HepG2 (cell line): ENCODE data around the gene LEPROT. TPM values are rescaled to one million over a fixed set of nuclear protein-coding genes. Genes with fewer than 3 reads are reported as not detected.

Experiments
- DNMT1 ChIP-seq: sonication (generic); formaldehyde crosslinking; IDR thresholded peaks from 2 replicates; pipeline ENCODE4 v1.5.1; 2020; ENCODE audit warnings: mild to moderate bottlenecking, missing genetic modification reagents
- KLF15 ChIP-seq: sonication (generic); formaldehyde crosslinking; IDR thresholded peaks from 2 replicates; pipeline ENCODE4 v1.8.1; 2023; ENCODE audit warnings: borderline replicate concordance, mild to moderate bottlenecking, inconsistent platforms, missing genetic modification reagents, mixed read lengths
- KMT2B ChIP-seq: IDR thresholded peaks from 2 replicates; pipeline ENCODE4 v1.6.1; 2016; ENCODE audit warnings: missing genetic modification reagents, missing compliant biosample characterization
- MEIS1 ChIP-seq: sonication (generic); formaldehyde crosslinking; IDR thresholded peaks from 2 replicates; pipeline ENCODE4 v1.9.0; 2021; ENCODE audit warnings: mild to moderate bottlenecking, missing genetic modification reagents, moderate library complexity, borderline replicate concordance
- PAWR ChIP-seq: sonication (generic); formaldehyde crosslinking; IDR thresholded peaks from 2 replicates; pipeline ENCODE4 v1.4.0; 2020; ENCODE audit warnings: missing genetic modification reagents, mild to moderate bottlenecking, borderline replicate concordance
- RBM22 ChIP-seq: fragments of 200-400 bp; formaldehyde crosslinking; optimal IDR thresholded peaks from 2 replicates; pipeline ENCODE3; 2017; ENCODE audit warnings: mild to moderate bottlenecking, low read length, moderate library complexity
- SNAI1 ChIP-seq: sonication (generic); formaldehyde crosslinking; IDR thresholded peaks from 2 replicates; pipeline ENCODE4 v1.5.0; 2020; ENCODE audit warnings: mild to moderate bottlenecking, missing genetic modification reagents, borderline replicate concordance
- SRSF1 ChIP-seq: fragments of 200-400 bp; formaldehyde crosslinking; optimal IDR thresholded peaks from 2 replicates; pipeline ENCODE3; 2017; ENCODE audit warnings: mild to moderate bottlenecking, low read depth, low read length, moderate library complexity
- TRIM24 ChIP-seq: sonication (generic); formaldehyde crosslinking; IDR thresholded peaks from 2 replicates; pipeline ENCODE4 v1.8.0; 2022; ENCODE audit warnings: mild to moderate bottlenecking, missing genetic modification reagents
- ZFP36L2 ChIP-seq: sonication (generic); formaldehyde crosslinking; IDR thresholded peaks from 2 replicates; pipeline ENCODE4 v1.4.0; 2020; ENCODE audit warnings: missing genetic modification reagents
- ZIK1 ChIP-seq: sonication (generic); formaldehyde crosslinking; IDR thresholded peaks from 2 replicates; pipeline ENCODE4 v1.5.0; 2020; ENCODE audit warnings: mild to moderate bottlenecking, low read depth, missing genetic modification reagents, borderline replicate concordance
- ZNF121 ChIP-seq: sonication (generic); formaldehyde crosslinking; IDR thresholded peaks from 2 replicates; pipeline ENCODE4 v1.5.0; 2020; ENCODE audit warnings: mild to moderate bottlenecking, missing genetic modification reagents
- ZNF143 ChIP-seq: sonication (generic); formaldehyde crosslinking; IDR thresholded peaks from 2 replicates; pipeline ENCODE4 v1.4.0; 2020; ENCODE audit warnings: missing genetic modification reagents
- ZNF260 ChIP-seq: sonication (generic); formaldehyde crosslinking; IDR thresholded peaks from 2 replicates; pipeline ENCODE4 v1.4.0; 2020; ENCODE audit warnings: missing genetic modification reagents, low read depth, mild to moderate bottlenecking, borderline replicate concordance
- ZNF674 ChIP-seq: sonication (generic); formaldehyde crosslinking; IDR thresholded peaks from 2 replicates; pipeline ENCODE4 v1.5.0; 2020; ENCODE audit warnings: low read depth, mild to moderate bottlenecking, missing genetic modification reagents
- ZNF709 ChIP-seq: sonication (generic); formaldehyde crosslinking; IDR thresholded peaks from 2 replicates; pipeline ENCODE4 v1.5.0; 2020; ENCODE audit warnings: mild to moderate bottlenecking, missing genetic modification reagents
- ZNF780A ChIP-seq: sonication (generic); formaldehyde crosslinking; IDR thresholded peaks from 2 replicates; pipeline ENCODE4 v1.8.0; 2022; ENCODE audit warnings: mild to moderate bottlenecking, missing genetic modification reagents, moderate library complexity
- ZZZ3 ChIP-seq: sonication (generic); formaldehyde crosslinking; IDR thresholded peaks from 2 replicates; pipeline ENCODE4 v1.4.0; 2020; ENCODE audit warnings: missing genetic modification reagents, mild to moderate bottlenecking, borderline replicate concordance
- polyA plus RNA-seq, 8 experiments: library from polyadenylated mRNA; depleted of rRNA in 3 of 8; stranded (reverse) in 7 of 8; unstranded in 1 of 8; fragments of >200 nt; fragmentation: Illumina TruSeq in 4 of 8; extraction: Trizol in 4 of 8; gene quantifications; 2 replicates each; pipeline versions ENCODE4 v1.2.1 to v1.2.3, GENCODE V29; 2011 to 2016; ENCODE audit warnings: low read depth in 4 of 8, missing spikeins in 1 of 8, mixed read lengths in 1 of 8; ENCODE audit not compliant: insufficient read depth in 1 of 8
- total RNA-seq, 5 experiments: library from RNA; depleted of rRNA; stranded (reverse); fragments of >200 nt; fragmentation: Illumina TruSeq; extraction: Trizol; gene quantifications; 2 replicates each; pipeline ENCODE4 v1.2.3, GENCODE V29; 2016; ENCODE audit warnings: low read depth in 1 of 5
- TF ChIP-seq, protein P1 (sequence below): sonication (generic); formaldehyde crosslinking; IDR thresholded peaks from 2 replicates; pipeline ENCODE4 v1.8.1; 2023; ENCODE audit warnings: mild to moderate bottlenecking, inconsistent platforms, moderate library complexity, missing genetic modification reagents, borderline replicate concordance
- TF ChIP-seq, protein P2 (sequence below): sonication (generic); formaldehyde crosslinking; IDR thresholded peaks from 2 replicates; pipeline ENCODE4 v1.4.0; 2020; ENCODE audit warnings: missing genetic modification reagents, low read depth, mild to moderate bottlenecking, borderline replicate concordance
- TF ChIP-seq, protein P3 (sequence below): sonication (generic); formaldehyde crosslinking; IDR thresholded peaks from 2 replicates; pipeline ENCODE4 v1.4.0; 2020; ENCODE audit warnings: mild to moderate bottlenecking, missing genetic modification reagents
- TF ChIP-seq, protein P4 (sequence below): IDR thresholded peaks from 2 replicates; pipeline ENCODE4 v1.6.1; 2016; ENCODE audit warnings: low read depth, borderline replicate concordance
- TF ChIP-seq, protein P5 (sequence below): sonication (generic); formaldehyde crosslinking; IDR thresholded peaks from 2 replicates; pipeline ENCODE4 v1.5.0; 2020; ENCODE audit warnings: missing genetic modification reagents
- TF ChIP-seq, protein P6 (sequence below): sonication (generic); formaldehyde crosslinking; IDR thresholded peaks from 2 replicates; pipeline ENCODE4 v1.4.0; 2020; ENCODE audit warnings: mild to moderate bottlenecking, low read depth, missing genetic modification reagents

The LEPROT gene
- total and polyA plus RNA-seq, 2 of the 13 experiments (the other 11 are each of a cell fraction or from before 2014, with no cell fraction given) = 36.8 to 51.4 TPM

DNA sequence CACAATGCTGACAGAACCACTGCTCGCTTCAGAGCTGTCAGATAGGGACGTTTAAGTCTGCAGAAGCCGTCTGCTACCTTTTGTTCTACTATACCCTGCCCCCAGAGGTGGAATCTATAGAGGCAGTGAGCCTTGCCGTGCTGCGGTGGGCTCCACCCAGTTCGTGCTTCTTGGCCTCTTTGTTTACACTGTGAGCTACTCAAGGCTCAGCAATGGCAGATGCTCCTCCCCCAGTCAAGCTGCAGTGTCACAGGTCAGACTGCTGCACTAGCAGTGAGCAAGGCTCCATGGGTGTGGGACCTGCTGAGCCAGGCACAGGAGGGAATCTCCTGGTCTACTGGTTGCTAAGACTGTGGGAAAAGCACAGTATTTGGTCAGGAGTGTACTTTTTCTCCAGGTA is 47.1 kb downstream of the LEPROT start (continued):
- TF ChIP-seq, protein P1, sequence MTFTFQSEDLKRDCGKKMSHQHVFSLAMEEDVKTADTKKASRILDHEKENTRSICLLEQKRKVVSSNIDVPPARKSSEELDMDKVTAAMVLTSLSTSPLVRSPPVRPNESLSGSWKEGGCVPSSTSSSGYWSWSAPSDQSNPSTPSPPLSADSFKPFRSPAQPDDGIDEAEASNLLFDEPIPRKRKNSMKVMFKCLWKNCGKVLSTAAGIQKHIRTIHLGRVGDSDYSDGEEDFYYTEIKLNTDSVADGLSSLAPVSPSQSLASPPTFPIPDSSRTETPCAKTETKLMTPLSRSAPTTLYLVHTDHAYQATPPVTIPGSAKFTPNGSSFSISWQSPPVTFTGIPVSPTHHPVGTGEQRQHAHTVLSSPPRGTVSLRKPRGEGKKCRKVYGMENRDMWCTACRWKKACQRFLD (CRISPR knock-in tag) = no peak
- no peak for TF ChIP-seq KLF15 (CRISPR knock-in tag)
- TF ChIP-seq PAWR (CRISPR knock-in tag) = no peak
- TF ChIP-seq SNAI1 (CRISPR knock-in tag) = no peak
- TF ChIP-seq TRIM24 (CRISPR knock-in tag) = no peak
- no peak for TF ChIP-seq DNMT1
- TF ChIP-seq ZFP36L2 (CRISPR knock-in tag) = no peak
- no peak for TF ChIP-seq ZIK1 (CRISPR knock-in tag)
- TF ChIP-seq MEIS1 (CRISPR knock-in tag) = no peak
- TF ChIP-seq ZNF674 (CRISPR knock-in tag) = no peak
- TF ChIP-seq, protein P2, sequence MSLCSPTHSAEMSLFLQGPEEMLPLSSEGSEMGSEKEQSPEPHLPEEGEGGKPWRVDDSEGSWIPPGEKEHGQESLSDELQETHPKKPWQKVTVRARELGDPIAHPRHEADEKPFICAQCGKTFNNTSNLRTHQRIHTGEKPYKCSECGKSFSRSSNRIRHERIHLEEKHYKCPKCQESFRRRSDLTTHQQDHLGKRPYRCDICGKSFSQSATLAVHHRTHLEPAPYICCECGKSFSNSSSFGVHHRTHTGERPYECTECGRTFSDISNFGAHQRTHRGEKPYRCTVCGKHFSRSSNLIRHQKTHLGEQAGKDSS (CRISPR knock-in tag) = no peak; the same call in 1 of the 2 replicates
- no peak for TF ChIP-seq ZZZ3 (CRISPR knock-in tag)
- no peak for TF ChIP-seq RBM22
- no peak for TF ChIP-seq ZNF780A (CRISPR knock-in tag)
- no peak for TF ChIP-seq ZNF143 (CRISPR knock-in tag)
- TF ChIP-seq, protein P3, sequence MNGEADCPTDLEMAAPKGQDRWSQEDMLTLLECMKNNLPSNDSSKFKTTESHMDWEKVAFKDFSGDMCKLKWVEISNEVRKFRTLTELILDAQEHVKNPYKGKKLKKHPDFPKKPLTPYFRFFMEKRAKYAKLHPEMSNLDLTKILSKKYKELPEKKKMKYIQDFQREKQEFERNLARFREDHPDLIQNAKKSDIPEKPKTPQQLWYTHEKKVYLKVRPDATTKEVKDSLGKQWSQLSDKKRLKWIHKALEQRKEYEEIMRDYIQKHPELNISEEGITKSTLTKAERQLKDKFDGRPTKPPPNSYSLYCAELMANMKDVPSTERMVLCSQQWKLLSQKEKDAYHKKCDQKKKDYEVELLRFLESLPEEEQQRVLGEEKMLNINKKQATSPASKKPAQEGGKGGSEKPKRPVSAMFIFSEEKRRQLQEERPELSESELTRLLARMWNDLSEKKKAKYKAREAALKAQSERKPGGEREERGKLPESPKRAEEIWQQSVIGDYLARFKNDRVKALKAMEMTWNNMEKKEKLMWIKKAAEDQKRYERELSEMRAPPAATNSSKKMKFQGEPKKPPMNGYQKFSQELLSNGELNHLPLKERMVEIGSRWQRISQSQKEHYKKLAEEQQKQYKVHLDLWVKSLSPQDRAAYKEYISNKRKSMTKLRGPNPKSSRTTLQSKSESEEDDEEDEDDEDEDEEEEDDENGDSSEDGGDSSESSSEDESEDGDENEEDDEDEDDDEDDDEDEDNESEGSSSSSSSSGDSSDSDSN (CRISPR knock-in tag) = peak; percentile 52; the same call in 1 of the 2 replicates
- TF ChIP-seq, protein P4, sequence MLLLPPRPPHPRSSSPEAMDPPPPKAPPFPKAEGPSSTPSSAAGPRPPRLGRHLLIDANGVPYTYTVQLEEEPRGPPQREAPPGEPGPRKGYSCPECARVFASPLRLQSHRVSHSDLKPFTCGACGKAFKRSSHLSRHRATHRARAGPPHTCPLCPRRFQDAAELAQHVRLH (CRISPR knock-in tag) = peak; percentile 70; the same call in 1 of the 2 replicates
- TF ChIP-seq, protein P5, sequence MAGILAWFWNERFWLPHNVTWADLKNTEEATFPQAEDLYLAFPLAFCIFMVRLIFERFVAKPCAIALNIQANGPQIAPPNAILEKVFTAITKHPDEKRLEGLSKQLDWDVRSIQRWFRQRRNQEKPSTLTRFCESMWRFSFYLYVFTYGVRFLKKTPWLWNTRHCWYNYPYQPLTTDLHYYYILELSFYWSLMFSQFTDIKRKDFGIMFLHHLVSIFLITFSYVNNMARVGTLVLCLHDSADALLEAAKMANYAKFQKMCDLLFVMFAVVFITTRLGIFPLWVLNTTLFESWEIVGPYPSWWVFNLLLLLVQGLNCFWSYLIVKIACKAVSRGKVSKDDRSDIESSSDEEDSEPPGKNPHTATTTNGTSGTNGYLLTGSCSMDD = no peak
- TF ChIP-seq, protein P6, sequence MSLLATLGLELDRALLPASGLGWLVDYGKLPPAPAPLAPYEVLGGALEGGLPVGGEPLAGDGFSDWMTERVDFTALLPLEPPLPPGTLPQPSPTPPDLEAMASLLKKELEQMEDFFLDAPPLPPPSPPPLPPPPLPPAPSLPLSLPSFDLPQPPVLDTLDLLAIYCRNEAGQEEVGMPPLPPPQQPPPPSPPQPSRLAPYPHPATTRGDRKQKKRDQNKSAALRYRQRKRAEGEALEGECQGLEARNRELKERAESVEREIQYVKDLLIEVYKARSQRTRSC (CRISPR knock-in tag) = no peak
- TF ChIP-seq ZNF121 = no peak
- no peak for TF ChIP-seq ZNF709 (CRISPR knock-in tag)
- TF ChIP-seq SRSF1 = no peak
- TF ChIP-seq ZNF260 = no peak
- TF ChIP-seq KMT2B (CRISPR knock-in tag) = no peak
